ENCODE results near the gene TMEM266.

Gene TMEM266

DNA sequence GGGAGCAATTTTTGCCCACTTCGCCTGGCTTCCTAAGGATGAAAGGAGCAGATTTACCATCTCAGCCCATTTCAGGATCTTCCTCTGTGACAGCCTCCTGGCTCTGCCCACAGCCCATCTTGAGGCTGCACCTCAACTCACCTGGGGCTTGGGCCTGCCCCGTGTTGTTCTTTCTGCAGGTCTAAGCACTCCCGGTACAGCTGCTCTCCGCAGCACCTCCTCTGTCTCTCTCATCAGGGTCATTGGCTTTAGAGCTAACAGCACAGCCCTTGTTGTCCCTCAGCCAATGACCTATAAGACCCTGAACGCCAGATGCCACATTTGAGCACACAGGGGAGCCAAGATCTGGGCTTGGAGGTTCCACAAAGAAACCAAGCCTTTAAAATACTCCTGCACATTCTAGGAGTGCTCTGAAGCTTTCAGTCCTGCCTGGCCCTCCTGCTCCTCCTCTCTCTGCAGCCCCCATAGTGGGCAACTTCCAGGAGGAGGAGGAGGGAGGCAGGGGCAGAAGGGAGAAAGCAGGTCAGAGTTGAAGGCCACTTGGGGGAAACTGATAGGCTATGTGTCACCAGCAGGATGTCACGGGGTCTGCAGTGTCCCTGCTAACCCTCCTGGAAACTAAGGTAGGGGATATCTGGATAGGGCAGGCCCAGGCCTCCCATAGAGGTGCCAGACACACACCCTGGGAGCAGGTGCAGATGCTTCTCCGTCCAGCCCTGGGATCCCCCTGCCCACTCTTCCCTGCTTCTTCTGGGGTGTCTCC is 135.9 kb downstream of the TMEM266 start:
- Histone ChIP-seq H3K4me2 (ENCODE audit: low read depth, low read length, poor library complexity, severe bottlenecking) (no peak overlapping the region), H3F3A (ENCODE audit: insufficient read depth) (no peaks in the 10 kb centered on the region), H3K36me3 (ENCODE audit: low read length) (no peaks in the 10 kb centered on the region), H3K9me2 (replicated peaks; ENCODE audit: insufficient read depth, low read length) (no peaks in the 10 kb centered on the region), H2AFZ (ENCODE audit: low read depth, low read length, severe bottlenecking) (no peak overlapping the region), H3K27me3 (ENCODE audit: low read length) (no peaks in the 10 kb centered on the region), H3K9ac (ENCODE audit: low read length) (no peak overlapping the region), H3K9me3 (ENCODE audit: insufficient read depth, low read length) (no peaks in the 10 kb centered on the region), H3K27ac (ENCODE audit: low read depth, low read length) (no peak overlapping the region), H3K79me2 (ENCODE audit: insufficient read depth, low read length) (no peaks in the 10 kb centered on the region), H4K20me1 (ENCODE audit: low read depth, low read length) (no peaks in the 10 kb centered on the region), H3K4me3 (ENCODE audit: insufficient read depth, low read length, poor library complexity, severe bottlenecking) (no peak overlapping the region)
- TF ChIP-seq, protein P1, sequence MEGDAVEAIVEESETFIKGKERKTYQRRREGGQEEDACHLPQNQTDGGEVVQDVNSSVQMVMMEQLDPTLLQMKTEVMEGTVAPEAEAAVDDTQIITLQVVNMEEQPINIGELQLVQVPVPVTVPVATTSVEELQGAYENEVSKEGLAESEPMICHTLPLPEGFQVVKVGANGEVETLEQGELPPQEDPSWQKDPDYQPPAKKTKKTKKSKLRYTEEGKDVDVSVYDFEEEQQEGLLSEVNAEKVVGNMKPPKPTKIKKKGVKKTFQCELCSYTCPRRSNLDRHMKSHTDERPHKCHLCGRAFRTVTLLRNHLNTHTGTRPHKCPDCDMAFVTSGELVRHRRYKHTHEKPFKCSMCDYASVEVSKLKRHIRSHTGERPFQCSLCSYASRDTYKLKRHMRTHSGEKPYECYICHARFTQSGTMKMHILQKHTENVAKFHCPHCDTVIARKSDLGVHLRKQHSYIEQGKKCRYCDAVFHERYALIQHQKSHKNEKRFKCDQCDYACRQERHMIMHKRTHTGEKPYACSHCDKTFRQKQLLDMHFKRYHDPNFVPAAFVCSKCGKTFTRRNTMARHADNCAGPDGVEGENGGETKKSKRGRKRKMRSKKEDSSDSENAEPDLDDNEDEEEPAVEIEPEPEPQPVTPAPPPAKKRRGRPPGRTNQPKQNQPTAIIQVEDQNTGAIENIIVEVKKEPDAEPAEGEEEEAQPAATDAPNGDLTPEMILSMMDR (IDR thresholded peaks at IDR 0.05; ENCODE audit: insufficient read depth, low read length, poor library complexity, severe bottlenecking) = no peak
- TF ChIP-seq EZH2phosphoT487 (conservative IDR thresholded peaks at IDR 0.05; ENCODE audit: low read length) = no peak

DNA sequence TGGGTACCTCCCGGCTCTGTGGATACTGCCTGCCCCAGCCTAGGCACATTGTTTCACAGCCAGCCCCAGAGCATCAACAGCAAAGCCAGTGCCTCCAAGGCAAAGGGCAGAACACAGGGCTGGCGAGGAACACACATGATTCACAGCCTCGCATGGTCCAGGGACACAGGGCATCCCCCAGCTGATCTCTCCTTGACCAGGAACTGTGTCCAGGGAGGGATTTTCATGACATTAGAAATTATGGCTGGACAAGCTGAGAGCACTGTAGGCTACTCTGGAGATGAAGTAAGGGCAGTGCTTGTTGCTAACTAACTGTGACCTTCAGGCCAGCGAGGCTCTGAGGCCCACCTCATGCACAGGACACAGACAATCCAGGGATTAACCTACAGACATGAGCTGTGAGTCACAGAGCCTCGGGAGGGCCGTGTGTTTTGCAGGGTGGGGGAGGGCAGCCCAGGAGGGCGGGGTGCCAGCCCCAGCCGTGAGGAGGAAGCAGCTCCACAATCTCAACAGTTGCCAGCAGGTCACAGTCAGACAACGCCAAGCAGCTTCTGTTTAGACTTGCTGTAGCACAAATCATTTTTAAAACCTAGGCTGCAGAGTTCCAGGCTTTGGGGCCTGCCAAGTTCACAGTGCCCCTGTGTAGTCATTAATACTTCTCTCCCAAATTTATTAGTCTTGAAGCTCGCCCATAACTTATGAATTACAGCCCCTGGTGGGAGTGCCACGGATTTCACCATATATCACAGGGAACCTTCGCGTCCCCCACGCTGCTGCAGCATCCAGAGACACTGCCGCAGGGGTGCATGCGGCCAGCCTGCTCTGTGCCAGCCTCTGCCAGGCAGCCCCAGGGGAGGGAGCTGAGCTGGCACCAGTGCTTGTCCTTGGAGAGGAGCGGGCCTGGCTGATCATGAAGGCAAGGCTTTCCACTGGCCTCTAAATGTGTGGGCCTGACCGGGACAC is 136.8 kb downstream of the TMEM266 start:
- TF ChIP-seq EZH2phosphoT487 (conservative IDR thresholded peaks at IDR 0.05; ENCODE audit: low read length) = no peak
- TF ChIP-seq, protein P1 (IDR thresholded peaks at IDR 0.05; ENCODE audit: insufficient read depth, low read length, poor library complexity, severe bottlenecking) = no peak
- no peaks in the 10 kb centered on the region for H3K9me2 ChIP-seq (replicated peaks; ENCODE audit: insufficient read depth, low read length)
- H2AFZ ChIP-seq (ENCODE audit: low read depth, low read length, severe bottlenecking) = no peak overlapping the region
- no peak overlapping the region for H3K4me3 ChIP-seq (ENCODE audit: insufficient read depth, low read length, poor library complexity, severe bottlenecking)
- no peaks in the 10 kb centered on the region for H3K79me2 ChIP-seq (ENCODE audit: insufficient read depth, low read length)
- H4K20me1 ChIP-seq (ENCODE audit: low read depth, low read length) = no peaks in the 10 kb centered on the region
- H3K36me3 ChIP-seq (ENCODE audit: low read length) = no peaks in the 10 kb centered on the region
- no peaks in the 10 kb centered on the region for H3F3A ChIP-seq (ENCODE audit: insufficient read depth)
- no peak overlapping the region for H3K27ac ChIP-seq (ENCODE audit: low read depth, low read length)
- no peaks in the 10 kb centered on the region for H3K9me3 ChIP-seq (ENCODE audit: insufficient read depth, low read length)
- no peak overlapping the region for H3K4me2 ChIP-seq (ENCODE audit: low read depth, low read length, poor library complexity, severe bottlenecking)
- no peaks in the 10 kb centered on the region for H3K27me3 ChIP-seq (ENCODE audit: low read length)
- H3K9ac ChIP-seq (ENCODE audit: low read length) = no peak overlapping the region

DNA sequence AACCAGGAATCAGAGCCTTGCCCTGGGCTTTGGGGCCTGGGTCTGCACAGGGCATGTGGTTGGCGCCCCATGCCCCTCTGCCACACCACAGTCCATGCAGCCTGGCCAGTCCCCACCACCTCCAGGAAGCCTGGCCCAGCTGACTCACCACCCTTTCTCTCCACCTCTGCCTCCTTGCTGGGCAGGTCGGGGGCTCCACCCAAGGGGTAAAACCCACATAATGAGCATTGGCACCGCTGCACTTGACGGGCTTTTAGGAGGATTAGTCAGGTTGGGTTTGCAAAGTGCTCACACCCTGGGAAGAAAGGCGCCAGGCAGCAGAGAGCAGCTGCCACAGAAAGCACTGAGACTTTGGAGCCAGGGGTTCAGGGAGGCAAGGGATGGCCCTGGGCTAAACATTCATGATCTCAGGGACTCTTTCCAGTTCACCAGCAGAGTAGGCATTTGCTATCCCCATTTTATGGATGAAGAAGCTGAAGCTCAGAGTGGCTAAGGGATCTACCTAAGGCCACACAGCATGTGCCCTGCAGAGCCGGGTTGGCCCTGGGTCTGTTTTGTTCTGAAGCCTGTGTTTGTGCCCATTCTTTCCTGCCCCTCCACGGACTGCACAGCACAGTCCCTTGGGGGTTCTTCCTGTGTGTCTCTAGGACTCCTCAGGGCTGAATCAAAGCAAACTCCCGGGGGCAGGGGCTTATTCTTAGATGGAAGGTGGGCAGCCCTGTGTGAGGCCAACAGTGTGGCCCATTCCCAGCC is 138.1 kb downstream of the TMEM266 start:
- no peak overlapping the region for H3K4me2 ChIP-seq (ENCODE audit: low read depth, low read length, poor library complexity, severe bottlenecking)
- H3K79me2 ChIP-seq (ENCODE audit: insufficient read depth, low read length) = no peaks in the 10 kb centered on the region
- H3K27ac ChIP-seq (ENCODE audit: low read depth, low read length) = no peak overlapping the region
- no peak for TF ChIP-seq EZH2phosphoT487 (conservative IDR thresholded peaks at IDR 0.05; ENCODE audit: low read length)
- TF ChIP-seq, protein P1 (IDR thresholded peaks at IDR 0.05; ENCODE audit: insufficient read depth, low read length, poor library complexity, severe bottlenecking) = no peak
- no peak overlapping the region for H2AFZ ChIP-seq (ENCODE audit: low read depth, low read length, severe bottlenecking)
- H3K9me2 ChIP-seq (replicated peaks; ENCODE audit: insufficient read depth, low read length) = no peaks in the 10 kb centered on the region
- H3K36me3 ChIP-seq (ENCODE audit: low read length) = no peaks in the 10 kb centered on the region
- H3K27me3 ChIP-seq (ENCODE audit: low read length) = no peaks in the 10 kb centered on the region
- no peak overlapping the region for H3K9ac ChIP-seq (ENCODE audit: low read length)
- no peaks in the 10 kb centered on the region for H3F3A ChIP-seq (ENCODE audit: insufficient read depth)
- H4K20me1 ChIP-seq (ENCODE audit: low read depth, low read length) = no peaks in the 10 kb centered on the region
- no peak overlapping the region for H3K4me3 ChIP-seq (ENCODE audit: insufficient read depth, low read length, poor library complexity, severe bottlenecking)
- H3K9me3 ChIP-seq (ENCODE audit: insufficient read depth, low read length) = no peaks in the 10 kb centered on the region
